NK-92 (cell line): Measurements from ENCODE around the gene PRC1.
A peak's percentile ranks its signal among the peaks of the same experiment; 100 is the strongest.

ENCODE experiments used
- DNase-seq: peaks from one replicate; lab custom pipeline; 2025; ENCODE audit not compliant: unreplicated experiment; lab: John Stamatoyannopoulos, UW

The PRC1 gene

GRCh38 chr15:90956274-90957030, 37.9 kb downstream of the PRC1 start:
- DNase-seq, result no peak

- no peak for DNase-seq
These were observed 38.6 kb downstream of the PRC1 start for GRCh38 chr15:90955624-90956273.

- peak; percentile 40 for DNase-seq
These were observed 39.4 kb downstream of the PRC1 start, which contains the start of gene RCCD1 for GRCh38 chr15:90954712-90955623. Gene RCCD1 (plus strand): TSS chr15:90954884. CDS start chr15:90956735, 1,851 bp downstream.

GRCh38 chr15:90953947-90954711, 40.2 kb downstream of the PRC1 start:
- DNase-seq, result no peak

- no peak for DNase-seq
These were observed 41.2 kb downstream of the PRC1 start for GRCh38 chr15:90952901-90953677.

GRCh38 chr15:90950676-90951075, 43.7 kb downstream of the PRC1 start:
- DNase-seq, result no peak

GRCh38 chr15:90949979-90950675, 44.2 kb downstream of the PRC1 start:
- no peak for DNase-seq

- no peak for DNase-seq
These were observed 45.8 kb downstream of the PRC1 start for GRCh38 chr15:90948506-90948905.

GRCh38 chr15:90947577-90948357, 46.6 kb downstream of the PRC1 start:
- DNase-seq, result no peak

GRCh38 chr15:90946941-90947576, 47.3 kb downstream of the PRC1 start:
- no peak for DNase-seq

GRCh38 chr15:90946538-90946937, 47.8 kb downstream of the PRC1 start:
- no peak for DNase-seq

- no peak for DNase-seq
These were observed 49.2 kb downstream of the PRC1 start for GRCh38 chr15:90945091-90945490.

- no peak for DNase-seq
These were observed 51.8 kb downstream of the PRC1 start for GRCh38 chr15:90942354-90943120.

- DNase-seq, result no peak
These were observed 53.3 kb downstream of the PRC1 start for GRCh38 chr15:90941038-90941437.

GRCh38 chr15:90939756-90940155, 54.6 kb downstream of the PRC1 start:
- DNase-seq, result no peak

- no peak for DNase-seq
These were observed 56.1 kb downstream of the PRC1 start for GRCh38 chr15:90938261-90938660.

- DNase-seq, result no peak
These were observed 57.5 kb downstream of the PRC1 start for GRCh38 chr15:90936823-90937222.
